ENCODE data around the gene SDK2.

SDK2 gene

GRCh38 chr17:73396431-73397277 lies 247.6 kb downstream of the SDK2 start:
- H3K9ac ChIP-seq (ENCODE audit: low read length), result no peak overlapping the region
- DNase-seq, result no peak
- no peaks in the 10 kb centered on the region for H4K20me1 ChIP-seq (ENCODE audit: insufficient read depth, low read length)
- H3K4me1 ChIP-seq (ENCODE audit: low read length), result no peaks in the 10 kb centered on the region
- H3K9me3 ChIP-seq (replicated peaks; ENCODE audit: insufficient read depth, low read length), result no peaks in the 10 kb centered on the region
- H3K27ac ChIP-seq (ENCODE audit: low read length), result no peak overlapping the region
- H3K36me3 ChIP-seq (replicated peaks; ENCODE audit: insufficient read depth, low read length), result no peaks in the 10 kb centered on the region
- no peak overlapping the region for H3K4me3 ChIP-seq (ENCODE audit: low read length)
- TF ChIP-seq EZH2phosphoT487 (IDR thresholded peaks at IDR 0.05; ENCODE audit: low read length), result no peak
- TF ChIP-seq CTCF (IDR thresholded peaks at IDR 0.05; ENCODE audit: low read length), result no peak
- no peak for TF ChIP-seq EZH2 (optimal IDR thresholded peaks at IDR 0.05; ENCODE audit: low read depth, low read length)
- no peaks in the 10 kb centered on the region for H3K9me2 ChIP-seq (replicated peaks; ENCODE audit: insufficient read depth, low read length)
- peaks cover 56% of the 10 kb centered on the region for H3K27me3 ChIP-seq (replicated peaks; ENCODE audit: insufficient read depth, low read length)
- no peak overlapping the region for H3K4me2 ChIP-seq (ENCODE audit: low read depth, low read length)
- H2AFZ ChIP-seq (ENCODE audit: low read length), result no peak overlapping the region
- no peaks in the 10 kb centered on the region for H3K79me2 ChIP-seq (ENCODE audit: low read length)
- no peaks in the 10 kb centered on the region for H3F3A ChIP-seq (ENCODE audit: insufficient read depth, low read length)

- Histone ChIP-seq H2AFZ (ENCODE audit: low read length) (no peak overlapping the region), H3K4me1 (ENCODE audit: low read length) (no peaks in the 10 kb centered on the region), H3K4me3 (ENCODE audit: low read length) (no peak overlapping the region), H3K36me3 (replicated peaks; ENCODE audit: insufficient read depth, low read length) (no peaks in the 10 kb centered on the region), H3K9ac (ENCODE audit: low read length) (no peak overlapping the region), H3K27me3 (replicated peaks; ENCODE audit: insufficient read depth, low read length) (peaks cover 68% of the 10 kb centered on the region), H3K79me2 (ENCODE audit: low read length) (no peaks in the 10 kb centered on the region), H3K9me3 (replicated peaks; ENCODE audit: insufficient read depth, low read length) (no peaks in the 10 kb centered on the region), H4K20me1 (ENCODE audit: insufficient read depth, low read length) (no peaks in the 10 kb centered on the region), H3F3A (ENCODE audit: insufficient read depth, low read length) (no peaks in the 10 kb centered on the region), H3K4me2 (ENCODE audit: low read depth, low read length) (no peak overlapping the region), H3K9me2 (replicated peaks; ENCODE audit: insufficient read depth, low read length) (no peaks in the 10 kb centered on the region), H3K27ac (ENCODE audit: low read length) (no peak overlapping the region)
- TF ChIP-seq CTCF (IDR thresholded peaks at IDR 0.05; ENCODE audit: low read length) (no peak), EZH2 (optimal IDR thresholded peaks at IDR 0.05; ENCODE audit: low read depth, low read length) (no peak), EZH2phosphoT487 (IDR thresholded peaks at IDR 0.05; ENCODE audit: low read length) (no peak)
- no peak for DNase-seq
Observed at GRCh38 chr17:73394512-73395450, 249.5 kb downstream of the SDK2 start.

- no peaks in the 10 kb centered on the region for H3K79me2 ChIP-seq (ENCODE audit: low read length)
- no peaks in the 10 kb centered on the region for H4K20me1 ChIP-seq (ENCODE audit: insufficient read depth, low read length)
- no peak for TF ChIP-seq CTCF (IDR thresholded peaks at IDR 0.05; ENCODE audit: low read length)
- no peak for TF ChIP-seq EZH2phosphoT487 (IDR thresholded peaks at IDR 0.05; ENCODE audit: low read length)
- TF ChIP-seq EZH2 (optimal IDR thresholded peaks at IDR 0.05; ENCODE audit: low read depth, low read length), result no peak
- H3K4me2 ChIP-seq (ENCODE audit: low read depth, low read length), result no peak overlapping the region
- peaks cover 66% of the 10 kb centered on the region for H3K27me3 ChIP-seq (replicated peaks; ENCODE audit: insufficient read depth, low read length)
- H3K4me3 ChIP-seq (ENCODE audit: low read length), result no peak overlapping the region
- no peaks in the 10 kb centered on the region for H3K36me3 ChIP-seq (replicated peaks; ENCODE audit: insufficient read depth, low read length)
- H3K9me2 ChIP-seq (replicated peaks; ENCODE audit: insufficient read depth, low read length), result no peaks in the 10 kb centered on the region
- H2AFZ ChIP-seq (ENCODE audit: low read length), result no peak overlapping the region
- H3K9me3 ChIP-seq (replicated peaks; ENCODE audit: insufficient read depth, low read length), result no peaks in the 10 kb centered on the region
- H3K27ac ChIP-seq (ENCODE audit: low read length), result no peak overlapping the region
- no peak for DNase-seq
- no peak overlapping the region for H3K9ac ChIP-seq (ENCODE audit: low read length)
- no peaks in the 10 kb centered on the region for H3F3A ChIP-seq (ENCODE audit: insufficient read depth, low read length)
- no peaks in the 10 kb centered on the region for H3K4me1 ChIP-seq (ENCODE audit: low read length)
Observed at GRCh38 chr17:73393962-73394361, 250.3 kb downstream of the SDK2 start.

All from MM.1S (cell line).